Measurements from ENCODE around the gene HELZ. TPM values are rescaled to one million over a fixed set of nuclear protein-coding genes. Genes with fewer than 3 reads are reported as not detected.
"Not testable (repeated sequence)": the region's sequence is repeated elsewhere in the genome, so short reads cannot be mapped to it uniquely, and the experiment has no call there.

The HELZ gene
- total and polyA plus RNA-seq, 4 donors, result 2.8 to 75.7 (median 25.5) TPM

GRCh38 chr17:67273900-67274299 is 28.9 kb upstream of the HELZ start:
- H3K4me3 ChIP-seq (ENCODE audit: low read length in 2 of 2), result no peak overlapping the region
- H3K4me1 ChIP-seq (ENCODE audit: control insufficient read depth in 1 of 2, insufficient read depth in 2 of 2, low read length in 2 of 2), result no peaks in the 10 kb centered on the region
- no peaks in the 10 kb centered on the region for H3K9me3 ChIP-seq (ENCODE audit: control insufficient read depth, low read length)
- no peak overlapping the region for H3K27ac ChIP-seq (ENCODE audit: low read depth in 1 of 2, low read length in 2 of 2)
- 97 to 99% methylated on average over 2 of the region's 2 CpGs for WGBS, 2 donors
- ATAC-seq (ENCODE audit: low FRiP score) (no peak), DNase-seq (no peak)
- intact Hi-C loops (cut with DNase I), result no loop called here
- no peaks in the 10 kb centered on the region for H3K27me3 ChIP-seq (ENCODE audit: control insufficient read depth in 1 of 2, insufficient read depth in 2 of 2, low read length in 1 of 2)
- no peaks in the 10 kb centered on the region for H3K36me3 ChIP-seq (ENCODE audit: control insufficient read depth in 1 of 2, insufficient read depth in 2 of 2, low read length in 1 of 2)

GRCh38 chr17:67272312-67273047 is 27.5 kb upstream of the HELZ start:
- WGBS, 2 donors, result 78 to 80% methylated on average over 13 of the region's 13 CpGs
- Histone ChIP-seq H3K27ac (ENCODE audit: low read depth in 1 of 2, low read length in 2 of 2) (no peak overlapping the region), H3K36me3 (ENCODE audit: control insufficient read depth in 1 of 2, insufficient read depth in 2 of 2, low read length in 1 of 2) (no peaks in the 10 kb centered on the region), H3K4me1 (ENCODE audit: control insufficient read depth in 1 of 2, insufficient read depth in 2 of 2, low read length in 2 of 2) (no peaks in the 10 kb centered on the region), H3K27me3 (ENCODE audit: control insufficient read depth in 1 of 2, insufficient read depth in 2 of 2, low read length in 1 of 2) (no peaks in the 10 kb centered on the region), H3K4me3 (ENCODE audit: low read length in 2 of 2) (no peak overlapping the region), H3K9me3 (ENCODE audit: control insufficient read depth, low read length) (no peaks in the 10 kb centered on the region)
- ATAC-seq (ENCODE audit: low FRiP score) (no peak), DNase-seq (no peak)
- intact Hi-C loops (cut with DNase I), result no loop called here

DNA sequence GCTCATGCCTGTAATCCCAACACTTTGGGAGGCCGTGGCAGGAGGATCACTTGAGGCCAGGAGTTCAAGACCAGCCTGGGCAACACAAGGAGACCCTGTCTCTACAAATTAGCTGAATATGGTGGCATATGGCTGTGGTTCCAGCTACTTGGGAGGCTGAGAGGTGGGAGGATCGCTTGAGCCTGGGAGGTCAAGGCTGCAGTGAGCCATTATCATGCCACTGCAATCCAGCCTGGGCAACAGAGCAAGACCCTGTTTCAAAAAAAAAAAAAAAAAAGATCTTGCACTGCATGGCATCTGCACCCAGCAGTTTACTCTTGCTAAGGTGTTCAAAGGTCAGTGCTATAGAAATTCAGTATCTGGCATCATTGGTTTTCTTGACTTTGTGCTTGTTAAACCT is 26.2 kb upstream of the HELZ start:
- H3K27me3 ChIP-seq (ENCODE audit: control insufficient read depth in 1 of 2, insufficient read depth in 2 of 2, low read length in 1 of 2); intact Hi-C loops (cut with DNase I); ATAC-seq (ENCODE audit: low FRiP score); H3K9me3 ChIP-seq (ENCODE audit: control insufficient read depth, low read length); H3K27ac ChIP-seq (ENCODE audit: low read depth in 1 of 2, low read length in 2 of 2); H3K36me3 ChIP-seq (ENCODE audit: control insufficient read depth in 1 of 2, insufficient read depth in 2 of 2, low read length in 1 of 2); H3K4me1 ChIP-seq (ENCODE audit: control insufficient read depth in 1 of 2, insufficient read depth in 2 of 2, low read length in 2 of 2); DNase-seq; H3K4me3 ChIP-seq (ENCODE audit: low read length in 2 of 2): not testable (repeated sequence)
- 91 to 95% methylated on average over 2 of the region's 2 CpGs for WGBS, 2 donors

- Histone ChIP-seq H3K9me3 (ENCODE audit: control insufficient read depth, low read length) (no peaks in the 10 kb centered on the region), H3K27ac (ENCODE audit: low read depth in 1 of 2, low read length in 2 of 2) (no peak overlapping the region), H3K4me3 (ENCODE audit: low read length in 2 of 2) (no peak overlapping the region), H3K27me3 (ENCODE audit: control insufficient read depth in 1 of 2, insufficient read depth in 2 of 2, low read length in 1 of 2) (no peaks in the 10 kb centered on the region), H3K36me3 (ENCODE audit: control insufficient read depth in 1 of 2, insufficient read depth in 2 of 2, low read length in 1 of 2) (no peaks in the 10 kb centered on the region), H3K4me1 (ENCODE audit: control insufficient read depth in 1 of 2, insufficient read depth in 2 of 2, low read length in 2 of 2) (no peaks in the 10 kb centered on the region)
- no peak for DNase-seq
- 82 to 84% methylated on average over 6 of the region's 6 CpGs for WGBS, 2 donors
- ATAC-seq (ENCODE audit: low FRiP score), result no peak
- intact Hi-C loops (cut with DNase I), result no loop called here
Measured at GRCh38 chr17:67270416-67270815, 25.4 kb upstream of the HELZ start.

GRCh38 chr17:67266496-67266895 is 21.5 kb upstream of the HELZ start:
- H3K4me3 ChIP-seq (ENCODE audit: low read length in 2 of 2), result no peak overlapping the region
- no peak for DNase-seq

DNA sequence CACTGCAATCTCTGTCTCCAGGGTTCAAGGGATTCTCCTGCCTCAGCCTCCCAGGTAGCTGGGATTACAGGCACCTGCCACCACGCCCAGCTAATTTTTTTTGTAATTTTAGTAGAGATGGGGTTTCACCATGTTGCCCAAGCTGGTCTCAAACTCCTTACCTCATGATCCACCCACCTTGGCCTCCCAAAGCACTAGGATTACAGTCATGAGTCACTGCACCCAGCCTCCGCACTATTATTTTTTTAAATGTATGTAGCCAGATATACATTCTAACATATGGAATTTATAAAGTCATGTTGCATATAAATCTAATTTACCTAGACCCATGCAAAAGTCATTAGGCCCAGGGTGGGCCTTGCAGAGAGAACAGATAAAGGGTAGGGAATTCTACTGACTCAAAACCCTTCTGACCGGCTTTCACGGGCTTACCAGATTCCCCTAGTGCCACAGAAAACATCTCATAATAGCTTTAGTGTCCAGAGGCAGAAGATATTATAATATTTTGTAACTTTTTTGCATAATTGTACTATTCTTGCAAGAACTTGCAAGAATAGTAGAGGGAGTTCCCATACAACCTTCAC is 20.5 kb upstream of the HELZ start:
- Histone ChIP-seq H3K27ac (ENCODE audit: low read depth in 1 of 2, low read length in 2 of 2) (no peak overlapping the region), H3K4me1 (ENCODE audit: control insufficient read depth in 1 of 2, insufficient read depth in 2 of 2, low read length in 2 of 2) (no peaks in the 10 kb centered on the region), H3K36me3 (ENCODE audit: control insufficient read depth in 1 of 2, insufficient read depth in 2 of 2, low read length in 1 of 2) (no peaks in the 10 kb centered on the region), H3K4me3 (ENCODE audit: low read length in 2 of 2) (no peak overlapping the region), H3K27me3 (ENCODE audit: control insufficient read depth in 1 of 2, insufficient read depth in 2 of 2, low read length in 1 of 2) (no peaks in the 10 kb centered on the region), H3K9me3 (ENCODE audit: control insufficient read depth, low read length) (no peaks in the 10 kb centered on the region)
- intact Hi-C loops (cut with DNase I), result no loop called here
- 95% methylated on average over 4 of the region's 4 CpGs for WGBS, 2 donors
- DNase-seq, result no peak
- ATAC-seq (ENCODE audit: low FRiP score), result no peak

More at GRCh38 chr17:67266496-67266895, 21.5 kb upstream of the HELZ start:
- no peaks in the 10 kb centered on the region for H3K27me3 ChIP-seq (ENCODE audit: control insufficient read depth in 1 of 2, insufficient read depth in 2 of 2, low read length in 1 of 2)
- H3K36me3 ChIP-seq (ENCODE audit: control insufficient read depth in 1 of 2, insufficient read depth in 2 of 2, low read length in 1 of 2), result no peaks in the 10 kb centered on the region
- H3K27ac ChIP-seq (ENCODE audit: low read depth in 1 of 2, low read length in 2 of 2), result no peak overlapping the region
- H3K9me3 ChIP-seq (ENCODE audit: control insufficient read depth, low read length), result no peaks in the 10 kb centered on the region
- no peaks in the 10 kb centered on the region for H3K4me1 ChIP-seq (ENCODE audit: control insufficient read depth in 1 of 2, insufficient read depth in 2 of 2, low read length in 2 of 2)
- intact Hi-C loops (cut with DNase I), result no loop called here
- ATAC-seq (ENCODE audit: low FRiP score), result no peak
- 88 to 89% methylated on average over 7 of the region's 7 CpGs for WGBS, 2 donors

DNA sequence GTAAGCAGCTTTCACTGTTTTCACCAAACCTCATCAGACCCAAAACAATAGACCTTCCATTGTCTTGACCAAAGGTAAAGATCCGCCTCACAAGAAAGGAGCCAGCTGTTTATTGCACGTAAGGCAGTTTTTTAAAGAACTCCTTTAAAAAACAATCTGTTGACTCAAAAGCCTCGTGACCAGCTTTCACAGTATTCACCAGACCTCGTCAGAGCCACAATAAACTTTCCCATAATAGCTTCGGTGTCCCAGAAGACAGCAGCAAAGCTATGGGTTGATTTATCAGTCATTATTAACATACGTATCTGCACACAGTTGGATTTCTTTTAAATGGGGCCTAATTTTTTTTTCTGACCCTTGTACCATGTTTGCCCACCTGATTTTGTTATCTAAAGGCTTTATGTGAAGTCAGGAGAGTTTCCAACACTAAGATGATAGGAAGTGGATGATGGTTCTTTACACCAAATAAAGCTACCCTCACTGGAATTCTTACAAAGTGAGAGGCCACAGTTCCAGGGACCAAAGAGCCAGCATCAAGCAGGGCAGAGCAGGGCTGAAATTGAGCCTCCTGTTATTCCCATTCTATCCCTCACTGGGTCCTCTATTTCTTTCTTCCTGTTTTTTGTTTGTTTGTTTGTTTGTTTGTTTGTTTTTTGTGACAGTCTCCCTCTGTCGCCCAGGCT is 17.6 kb upstream of the HELZ start:
- no peaks in the 10 kb centered on the region for H3K36me3 ChIP-seq (ENCODE audit: control insufficient read depth in 1 of 2, insufficient read depth in 2 of 2, low read length in 1 of 2)
- DNase-seq (no peak), ATAC-seq (ENCODE audit: low FRiP score) (no peak)
- 81 to 83% methylated on average over 7 of the region's 7 CpGs for WGBS, 2 donors
- no peaks in the 10 kb centered on the region for H3K9me3 ChIP-seq (ENCODE audit: control insufficient read depth, low read length)
- intact Hi-C loops (cut with DNase I), result no loop called here
- H3K4me1 ChIP-seq (ENCODE audit: control insufficient read depth in 1 of 2, insufficient read depth in 2 of 2, low read length in 2 of 2), result no peaks in the 10 kb centered on the region
- no peak overlapping the region for H3K4me3 ChIP-seq (ENCODE audit: low read length in 2 of 2)
- H3K27me3 ChIP-seq (ENCODE audit: control insufficient read depth in 1 of 2, insufficient read depth in 2 of 2, low read length in 1 of 2), result no peaks in the 10 kb centered on the region
- no peak overlapping the region for H3K27ac ChIP-seq (ENCODE audit: low read depth in 1 of 2, low read length in 2 of 2)

DNA sequence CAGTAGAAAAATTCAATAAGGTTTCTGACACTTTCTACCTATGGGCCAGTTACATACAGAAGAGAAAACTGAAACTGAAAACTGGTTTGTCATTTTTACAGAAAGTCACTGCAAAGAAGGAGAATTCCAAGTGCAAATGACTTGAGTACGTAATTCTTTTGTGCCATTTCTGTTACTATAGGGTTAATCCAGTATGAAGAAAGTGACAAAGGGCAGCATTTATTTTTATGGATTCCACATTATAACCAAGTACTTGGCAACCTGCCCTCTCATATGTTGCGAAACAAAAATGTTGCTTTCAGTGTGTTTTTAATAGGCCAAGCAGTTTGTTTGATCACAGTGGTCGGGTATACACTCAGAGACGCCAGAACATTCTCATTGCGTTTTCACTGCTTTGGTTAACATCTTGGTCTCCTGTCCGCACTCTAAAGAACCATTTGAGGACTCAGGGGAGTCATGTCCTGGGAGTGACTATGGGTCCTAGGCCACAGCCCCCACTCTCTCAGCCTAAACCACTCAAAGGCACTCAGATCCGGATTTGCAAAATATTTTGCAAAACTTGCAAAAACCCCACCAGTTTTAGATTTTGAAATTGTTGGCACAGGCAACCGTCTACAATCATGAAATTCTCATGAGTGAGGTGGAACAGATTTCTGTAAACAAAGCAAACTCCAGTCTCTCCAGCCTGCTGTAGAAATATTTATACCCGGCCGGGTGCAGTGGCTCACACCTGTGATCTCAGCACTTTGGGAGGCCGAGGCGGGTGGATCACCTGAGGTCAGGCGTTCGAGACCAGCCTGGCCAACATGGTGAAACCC is 15.4 kb upstream of the HELZ start:
- intact Hi-C loops (cut with DNase I), result no loop called here
- Histone ChIP-seq H3K36me3 (ENCODE audit: control insufficient read depth in 1 of 2, insufficient read depth in 2 of 2, low read length in 1 of 2) (no peaks in the 10 kb centered on the region), H3K27ac (ENCODE audit: low read depth in 1 of 2, low read length in 2 of 2) (no peak overlapping the region), H3K4me1 (ENCODE audit: control insufficient read depth in 1 of 2, insufficient read depth in 2 of 2, low read length in 2 of 2) (no peaks in the 10 kb centered on the region), H3K27me3 (ENCODE audit: control insufficient read depth in 1 of 2, insufficient read depth in 2 of 2, low read length in 1 of 2) (no peaks in the 10 kb centered on the region), H3K9me3 (ENCODE audit: control insufficient read depth, low read length) (no peaks in the 10 kb centered on the region), H3K4me3 (ENCODE audit: low read length in 2 of 2) (peak overlapping the region in 1 of 2 donors; percentile 8)
- WGBS, 2 donors, result 20 to 23% methylated on average over 14 of the region's 14 CpGs
- DNase-seq, result no peak
- ATAC-seq (ENCODE audit: low FRiP score), result peak; percentile 75

Data from aorta (tissue), 5 donors.